Endothelial cell (in vitro differentiated cells): ENCODE data around the gene MYBPC1. TPM values are rescaled to one million over a fixed set of nuclear protein-coding genes. Genes with fewer than 3 reads are reported as not detected.
"Not testable (repeated sequence)": the region's sequence is repeated elsewhere in the genome, so short reads cannot be mapped to it uniquely, and the experiment has no call there.

Source experiments
- DNase-seq: peaks from one replicate; pipeline ENCODE4 v3.0.0; 2021; ENCODE audit warnings: low spot score
- H3K27ac Mint-ChIP-seq: one replicate; pipeline ENCODE4 v1.8.0; 2021; ENCODE audit warnings: mixed read lengths, inconsistent platforms; ENCODE audit not compliant: unreplicated experiment
- H3K27me3 Mint-ChIP-seq: one replicate; pipeline ENCODE4 v1.8.0; 2021; ENCODE audit warnings: mild to moderate bottlenecking, moderate library complexity, mixed read lengths, inconsistent platforms; ENCODE audit not compliant: unreplicated experiment
- H3K36me3 Mint-ChIP-seq: one replicate; pipeline ENCODE4 v1.8.0; 2021; ENCODE audit warnings: mild to moderate bottlenecking, low read depth, mixed read lengths, inconsistent platforms; ENCODE audit not compliant: unreplicated experiment
- H3K4me1 Mint-ChIP-seq: one replicate; pipeline ENCODE4 v1.8.0; 2021; ENCODE audit warnings: mild to moderate bottlenecking, mixed read lengths, inconsistent platforms; ENCODE audit not compliant: unreplicated experiment
- H3K4me3 Mint-ChIP-seq: one replicate; pipeline ENCODE4 v1.8.0; 2021; ENCODE audit warnings: mild to moderate bottlenecking, mixed read lengths, inconsistent platforms; ENCODE audit not compliant: unreplicated experiment
- H3K9me3 Mint-ChIP-seq: one replicate; pipeline ENCODE4 v1.8.0; 2021; ENCODE audit warnings: mixed read lengths, inconsistent platforms; ENCODE audit not compliant: unreplicated experiment
- total RNA-seq: library from RNA; stranded (reverse); fragmentation: NEBNext Ultra II Directional; extraction: Animal tissue kit (Norgen Biotek cat#: 25700); gene quantifications from one replicate; pipeline ENCODE4 v1.2.1, GENCODE V29; 2021; ENCODE audit not compliant: unreplicated experiment
- TF ChIP-seq, protein P1 (sequence below): fragments of 200-600 bp; sonication (generic); IDR thresholded peaks from one replicate; pipeline ENCODE4 v1.5.0; 2021; ENCODE audit warnings: antibody characterized with exemption; ENCODE audit not compliant: unreplicated experiment

MYBPC1 gene
- total RNA-seq, 1 donor from 2014 or later = not detected

DNA sequence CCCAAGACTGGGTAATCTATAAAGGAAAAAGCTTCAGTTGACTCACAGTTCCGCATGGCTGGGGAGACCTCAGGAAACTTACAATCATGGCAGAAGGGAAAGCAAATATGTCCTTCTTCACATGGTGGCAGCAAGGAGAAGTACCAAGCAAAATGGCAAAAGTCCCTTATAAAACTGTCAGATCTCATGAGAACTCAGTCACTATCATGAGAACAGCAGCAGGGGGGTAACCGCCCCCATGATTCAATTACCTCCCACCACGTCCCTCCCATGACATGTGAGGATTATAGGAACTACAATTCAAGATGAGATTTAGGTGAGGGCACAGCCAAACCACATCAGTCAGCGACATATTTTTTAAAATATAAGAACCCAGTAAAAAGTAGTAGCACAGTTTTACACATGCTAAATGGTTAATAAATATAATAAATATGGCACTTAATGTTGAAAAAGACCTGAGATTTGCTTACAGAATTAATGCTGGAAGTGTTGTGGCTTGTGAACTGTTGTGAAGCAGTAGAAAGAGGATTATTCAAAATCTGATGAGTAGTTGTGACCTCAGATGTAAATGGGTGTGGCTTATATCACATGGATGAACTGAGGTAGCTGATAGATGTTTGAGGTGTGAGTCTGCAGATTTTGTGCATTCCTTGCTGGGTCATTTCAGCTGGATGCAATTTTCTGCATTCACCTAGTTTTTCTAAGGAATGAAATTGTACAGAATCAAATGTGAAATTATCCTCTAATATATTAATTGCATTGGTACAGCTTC is 55.8 kb downstream of the MYBPC1 start:
- Mint-ChIP-seq H3K4me1 (no peaks in the 10 kb centered on the region), H3K27me3 (no peaks in the 10 kb centered on the region), H3K36me3 (no peaks in the 10 kb centered on the region), H3K4me3 (no peak overlapping the region), H3K9me3 (no peaks in the 10 kb centered on the region), H3K27ac (no peak overlapping the region)
- TF ChIP-seq, protein P1, sequence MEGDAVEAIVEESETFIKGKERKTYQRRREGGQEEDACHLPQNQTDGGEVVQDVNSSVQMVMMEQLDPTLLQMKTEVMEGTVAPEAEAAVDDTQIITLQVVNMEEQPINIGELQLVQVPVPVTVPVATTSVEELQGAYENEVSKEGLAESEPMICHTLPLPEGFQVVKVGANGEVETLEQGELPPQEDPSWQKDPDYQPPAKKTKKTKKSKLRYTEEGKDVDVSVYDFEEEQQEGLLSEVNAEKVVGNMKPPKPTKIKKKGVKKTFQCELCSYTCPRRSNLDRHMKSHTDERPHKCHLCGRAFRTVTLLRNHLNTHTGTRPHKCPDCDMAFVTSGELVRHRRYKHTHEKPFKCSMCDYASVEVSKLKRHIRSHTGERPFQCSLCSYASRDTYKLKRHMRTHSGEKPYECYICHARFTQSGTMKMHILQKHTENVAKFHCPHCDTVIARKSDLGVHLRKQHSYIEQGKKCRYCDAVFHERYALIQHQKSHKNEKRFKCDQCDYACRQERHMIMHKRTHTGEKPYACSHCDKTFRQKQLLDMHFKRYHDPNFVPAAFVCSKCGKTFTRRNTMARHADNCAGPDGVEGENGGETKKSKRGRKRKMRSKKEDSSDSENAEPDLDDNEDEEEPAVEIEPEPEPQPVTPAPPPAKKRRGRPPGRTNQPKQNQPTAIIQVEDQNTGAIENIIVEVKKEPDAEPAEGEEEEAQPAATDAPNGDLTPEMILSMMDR = no peak
- DNase-seq = no peak

DNA sequence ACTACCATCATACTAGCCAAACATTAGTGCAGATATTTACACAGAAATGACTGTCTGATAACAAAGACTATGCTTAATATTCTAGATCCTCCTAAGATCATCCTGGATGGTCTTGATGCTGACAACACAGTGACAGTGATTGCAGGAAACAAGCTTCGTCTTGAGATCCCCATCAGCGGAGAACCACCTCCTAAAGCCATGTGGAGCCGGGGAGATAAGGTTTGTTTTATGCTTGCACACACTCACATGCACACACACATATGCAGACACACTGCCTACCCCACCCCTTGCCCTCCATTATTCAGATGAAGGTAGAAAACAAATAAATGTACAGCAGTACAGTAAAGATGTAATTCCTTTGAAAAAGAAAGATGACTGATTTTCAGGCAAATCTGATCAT is 58.3 kb downstream of the MYBPC1 start:
- DNase-seq = no peak
- no peaks in the 10 kb centered on the region for H3K36me3 Mint-ChIP-seq
- TF ChIP-seq, protein P1 = no peak
- H3K9me3 Mint-ChIP-seq = no peaks in the 10 kb centered on the region
- no peak overlapping the region for H3K27ac Mint-ChIP-seq
- no peaks in the 10 kb centered on the region for H3K27me3 Mint-ChIP-seq
- H3K4me1 Mint-ChIP-seq = no peaks in the 10 kb centered on the region
- no peak overlapping the region for H3K4me3 Mint-ChIP-seq

- DNase-seq = no peak
- H3K36me3 Mint-ChIP-seq = no peaks in the 10 kb centered on the region
These were observed 58.7 kb downstream of the MYBPC1 start for GRCh38 chr12:101653503-101653902.

GRCh38 chr12:101654442-101654841 is 59.7 kb downstream of the MYBPC1 start:
- H3K27me3 Mint-ChIP-seq = no peaks in the 10 kb centered on the region
- H3K27ac Mint-ChIP-seq = no peak overlapping the region
- no peaks in the 10 kb centered on the region for H3K4me1 Mint-ChIP-seq
- DNase-seq = no peak
- no peaks in the 10 kb centered on the region for H3K9me3 Mint-ChIP-seq
- TF ChIP-seq, protein P1 = no peak
- no peaks in the 10 kb centered on the region for H3K36me3 Mint-ChIP-seq
- H3K4me3 Mint-ChIP-seq = no peak overlapping the region

More at GRCh38 chr12:101653503-101653902, 58.7 kb downstream of the MYBPC1 start:
- no peaks in the 10 kb centered on the region for H3K4me1 Mint-ChIP-seq
- H3K27me3 Mint-ChIP-seq = no peaks in the 10 kb centered on the region
- TF ChIP-seq, protein P1 = no peak
- H3K9me3 Mint-ChIP-seq = no peaks in the 10 kb centered on the region
- H3K4me3 Mint-ChIP-seq = no peak overlapping the region
- no peak overlapping the region for H3K27ac Mint-ChIP-seq

- Mint-ChIP-seq H3K36me3 (no peaks in the 10 kb centered on the region), H3K9me3 (no peaks in the 10 kb centered on the region), H3K4me1 (peaks cover 3% of the 10 kb centered on the region), H3K27ac (no peak overlapping the region), H3K27me3 (no peaks in the 10 kb centered on the region), H3K4me3 (no peak overlapping the region)
- DNase-seq = no peak
- TF ChIP-seq, protein P1 = no peak
These were observed 60.6 kb downstream of the MYBPC1 start for GRCh38 chr12:101655393-101655792.

DNA sequence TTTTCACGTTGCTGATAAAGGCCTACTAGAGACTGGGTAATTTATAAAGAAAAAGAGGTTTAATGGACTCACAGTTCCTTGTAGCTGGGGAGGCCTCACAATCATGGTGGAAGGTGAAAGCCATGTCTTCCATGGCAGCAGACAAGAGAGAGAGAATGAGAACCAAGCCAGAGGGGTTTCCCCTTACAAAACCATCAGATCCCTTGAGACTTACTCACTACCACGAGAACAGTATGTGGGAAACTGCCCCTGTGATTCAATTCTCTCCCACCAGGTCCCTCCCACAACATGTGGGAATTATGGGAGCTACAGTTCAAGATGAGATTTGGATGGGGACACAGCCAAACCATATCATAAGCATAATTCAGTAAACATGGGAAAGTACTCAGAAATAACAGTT is 65.9 kb downstream of the MYBPC1 start:
- H3K9me3 Mint-ChIP-seq, H3K4me1 Mint-ChIP-seq, H3K27me3 Mint-ChIP-seq, H3K27ac Mint-ChIP-seq, DNase-seq, H3K4me3 Mint-ChIP-seq, H3K36me3 Mint-ChIP-seq: not testable (repeated sequence)
